ENCODE results near the gene PLEKHA4. TPM values are rescaled to one million over a fixed set of nuclear protein-coding genes. Genes with fewer than 3 reads are reported as not detected.

The PLEKHA4 gene
- total RNA-seq, 2 donors from 2014 or later: 6.6 to 7.0 TPM

GRCh38 chr19:48826606-48827020 lies 41.8 kb downstream of the PLEKHA4 start:
- no peaks in the 10 kb centered on the region for H3K27me3 ChIP-seq (ENCODE audit: control insufficient read depth, insufficient read depth, low read length, poor library complexity, severe bottlenecking)
- no peak overlapping the region for H3K9ac ChIP-seq (ENCODE audit: extremely low read depth, low read length, poor library complexity, severe bottlenecking)
- H3K9me3 Mint-ChIP-seq: peaks cover 6% of the 10 kb centered on the region
- DNase-seq: peak; percentile 89
- no peaks in the 10 kb centered on the region for H3K4me1 ChIP-seq (ENCODE audit: control insufficient read depth, insufficient read depth, low read length)
- 90 to 100% methylated on average over 1 to 8 of the region's 8 CpGs for WGBS, 2 experiments (ENCODE audit: insufficient coverage in 1 of 2, insufficient read length in 1 of 2)
- peaks cover 7% of the 10 kb centered on the region for H3K4me1 Mint-ChIP-seq
- H3K27ac Mint-ChIP-seq: no peak overlapping the region
- H3K4me3 ChIP-seq (ENCODE audit: low read length): no peak overlapping the region
- H3K36me3 Mint-ChIP-seq (ENCODE audit: low read depth): peaks cover 43% of the 10 kb centered on the region
- peaks cover 5% of the 10 kb centered on the region for H3K9me3 ChIP-seq (ENCODE audit: control insufficient read depth, low read length)
- H3K4me3 Mint-ChIP-seq: no peak overlapping the region
- peaks cover 40% of the 10 kb centered on the region for H3K36me3 ChIP-seq (ENCODE audit: control insufficient read depth, insufficient read depth, low read length)
- no peaks in the 10 kb centered on the region for H3K27me3 Mint-ChIP-seq (ENCODE audit: insufficient read depth)
- peak; percentile 70 for TF ChIP-seq CTCF (conservative IDR thresholded peaks at IDR 0.05)
- H3K27ac ChIP-seq (ENCODE audit: low read depth, low read length): no peak overlapping the region

- Histone ChIP-seq H3K4me1 (ENCODE audit: control insufficient read depth, insufficient read depth, low read length) (no peaks in the 10 kb centered on the region), H3K9me3 (ENCODE audit: control insufficient read depth, low read length) (peaks cover 5% of the 10 kb centered on the region), H3K27me3 (ENCODE audit: control insufficient read depth, insufficient read depth, low read length, poor library complexity, severe bottlenecking) (no peaks in the 10 kb centered on the region), H3K27ac (ENCODE audit: low read depth, low read length) (no peak overlapping the region), H3K9ac (ENCODE audit: extremely low read depth, low read length, poor library complexity, severe bottlenecking) (no peak overlapping the region), H3K4me3 (ENCODE audit: low read length) (no peak overlapping the region), H3K36me3 (ENCODE audit: control insufficient read depth, insufficient read depth, low read length) (peaks cover 32% of the 10 kb centered on the region)
- H3K36me3 Mint-ChIP-seq (ENCODE audit: low read depth): peaks cover 36% of the 10 kb centered on the region
- peaks cover 4% of the 10 kb centered on the region for H3K4me1 Mint-ChIP-seq
- TF ChIP-seq CTCF (conservative IDR thresholded peaks at IDR 0.05): no peak
- 98 to 100% methylated on average over 2 of the region's 2 CpGs for WGBS, 2 experiments (ENCODE audit: insufficient coverage in 1 of 2, insufficient read length in 1 of 2)
- no peak for DNase-seq
- no peak overlapping the region for H3K27ac Mint-ChIP-seq
- peaks cover 6% of the 10 kb centered on the region for H3K9me3 Mint-ChIP-seq
- no peak overlapping the region for H3K4me3 Mint-ChIP-seq
- H3K27me3 Mint-ChIP-seq (ENCODE audit: insufficient read depth): no peaks in the 10 kb centered on the region
Observed at GRCh38 chr19:48822514-48822913, 45.9 kb downstream of the PLEKHA4 start.

GRCh38 chr19:48821633-48822032 lies 46.8 kb downstream of the PLEKHA4 start:
- no peaks in the 10 kb centered on the region for H3K27me3 ChIP-seq (ENCODE audit: control insufficient read depth, insufficient read depth, low read length, poor library complexity, severe bottlenecking)
- peaks cover 5% of the 10 kb centered on the region for H3K9me3 Mint-ChIP-seq
- no peak overlapping the region for H3K4me3 Mint-ChIP-seq
- TF ChIP-seq CTCF (conservative IDR thresholded peaks at IDR 0.05): no peak
- peaks cover 25% of the 10 kb centered on the region for H3K36me3 ChIP-seq (ENCODE audit: control insufficient read depth, insufficient read depth, low read length)
- H3K4me1 ChIP-seq (ENCODE audit: control insufficient read depth, insufficient read depth, low read length): no peaks in the 10 kb centered on the region
- no peak overlapping the region for H3K27ac Mint-ChIP-seq
- H3K36me3 Mint-ChIP-seq (ENCODE audit: low read depth): peaks cover 28% of the 10 kb centered on the region
- H3K4me3 ChIP-seq (ENCODE audit: low read length): no peak overlapping the region
- H3K4me1 Mint-ChIP-seq: peaks cover 4% of the 10 kb centered on the region
- no peak overlapping the region for H3K9ac ChIP-seq (ENCODE audit: extremely low read depth, low read length, poor library complexity, severe bottlenecking)
- 78% methylated on average over 5 of the region's 5 CpGs for WGBS, 2 experiments (ENCODE audit: insufficient coverage in 1 of 2, insufficient read length in 1 of 2)
- H3K27ac ChIP-seq (ENCODE audit: low read depth, low read length): no peak overlapping the region
- no peak for DNase-seq
- peaks cover 5% of the 10 kb centered on the region for H3K9me3 ChIP-seq (ENCODE audit: control insufficient read depth, low read length)
- no peaks in the 10 kb centered on the region for H3K27me3 Mint-ChIP-seq (ENCODE audit: insufficient read depth)
